Astrocyte of the spinal cord (primary cell): ENCODE data around the gene SPDYE4.

Experiments
- DNase-seq: peaks from one replicate; pipeline ENCODE4 v3.0.0; 2011; ENCODE audit warnings: low read depth, low spot score
- H3K4me3 ChIP-seq: 2 replicates; pipeline ENCODE4 v1.5.1; 2011; ENCODE audit warnings: low read depth, mild to moderate bottlenecking, low read length, moderate library complexity
- in situ Hi-C: cut with HindIII; loops from 2 replicates; pipeline ENCODE4 v1.10.0; 2017; ENCODE audit warnings: low sequenced_read_pairs
- TF ChIP-seq, protein P1 (sequence below): IDR thresholded peaks from 2 replicates; pipeline ENCODE4 v1.5.1; 2012; ENCODE audit warnings: low read depth, mild to moderate bottlenecking, low read length, inconsistent platforms

The SPDYE4 gene

DNA sequence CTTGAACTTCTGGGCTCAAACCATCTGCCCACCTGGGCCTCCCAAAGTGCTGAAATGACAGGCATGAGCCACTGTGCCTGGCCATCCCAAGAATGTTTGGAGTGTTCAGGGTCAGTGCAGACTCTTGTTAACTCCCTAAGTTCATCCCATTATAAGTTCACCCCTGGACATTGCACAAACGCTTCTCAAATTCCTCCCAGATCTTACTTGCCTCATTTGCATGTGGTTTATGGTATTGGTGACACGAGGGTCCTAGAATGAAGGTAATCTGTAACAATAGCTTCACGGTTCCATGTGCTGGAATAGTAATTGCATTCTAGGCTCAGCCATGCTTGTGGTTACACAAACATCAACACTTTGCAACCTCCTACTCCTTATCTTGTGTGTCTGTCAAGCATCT is 8.7 kb downstream of the SPDYE4 start:
- DNase-seq = no peak
- no peak overlapping the region for H3K4me3 ChIP-seq
- TF ChIP-seq, protein P1, sequence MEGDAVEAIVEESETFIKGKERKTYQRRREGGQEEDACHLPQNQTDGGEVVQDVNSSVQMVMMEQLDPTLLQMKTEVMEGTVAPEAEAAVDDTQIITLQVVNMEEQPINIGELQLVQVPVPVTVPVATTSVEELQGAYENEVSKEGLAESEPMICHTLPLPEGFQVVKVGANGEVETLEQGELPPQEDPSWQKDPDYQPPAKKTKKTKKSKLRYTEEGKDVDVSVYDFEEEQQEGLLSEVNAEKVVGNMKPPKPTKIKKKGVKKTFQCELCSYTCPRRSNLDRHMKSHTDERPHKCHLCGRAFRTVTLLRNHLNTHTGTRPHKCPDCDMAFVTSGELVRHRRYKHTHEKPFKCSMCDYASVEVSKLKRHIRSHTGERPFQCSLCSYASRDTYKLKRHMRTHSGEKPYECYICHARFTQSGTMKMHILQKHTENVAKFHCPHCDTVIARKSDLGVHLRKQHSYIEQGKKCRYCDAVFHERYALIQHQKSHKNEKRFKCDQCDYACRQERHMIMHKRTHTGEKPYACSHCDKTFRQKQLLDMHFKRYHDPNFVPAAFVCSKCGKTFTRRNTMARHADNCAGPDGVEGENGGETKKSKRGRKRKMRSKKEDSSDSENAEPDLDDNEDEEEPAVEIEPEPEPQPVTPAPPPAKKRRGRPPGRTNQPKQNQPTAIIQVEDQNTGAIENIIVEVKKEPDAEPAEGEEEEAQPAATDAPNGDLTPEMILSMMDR = no peak
- in situ Hi-C loops = no loop called here

DNA sequence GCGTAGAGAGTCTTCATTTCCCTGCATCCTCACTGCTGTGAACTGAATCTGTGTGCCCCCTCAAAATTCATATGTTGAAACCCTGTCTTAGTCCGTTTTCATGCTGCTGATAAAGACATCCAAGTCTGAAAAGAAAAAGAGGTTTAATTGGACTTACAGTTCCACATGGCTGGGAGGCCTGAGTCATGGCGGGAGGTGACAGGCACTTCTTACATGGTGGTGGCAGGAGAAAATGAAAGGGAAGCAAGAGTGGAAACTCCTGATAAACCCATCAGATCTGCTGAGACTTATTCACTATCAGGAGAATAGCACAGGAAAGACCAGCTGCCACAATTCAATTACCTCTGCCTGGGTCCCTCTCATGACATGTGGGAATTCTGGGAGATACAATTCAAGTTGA is 10.6 kb downstream of the SPDYE4 start:
- TF ChIP-seq, protein P1 = no peak
- H3K4me3 ChIP-seq = no peak overlapping the region
- in situ Hi-C loops = no loop called here
- DNase-seq = no peak

DNA sequence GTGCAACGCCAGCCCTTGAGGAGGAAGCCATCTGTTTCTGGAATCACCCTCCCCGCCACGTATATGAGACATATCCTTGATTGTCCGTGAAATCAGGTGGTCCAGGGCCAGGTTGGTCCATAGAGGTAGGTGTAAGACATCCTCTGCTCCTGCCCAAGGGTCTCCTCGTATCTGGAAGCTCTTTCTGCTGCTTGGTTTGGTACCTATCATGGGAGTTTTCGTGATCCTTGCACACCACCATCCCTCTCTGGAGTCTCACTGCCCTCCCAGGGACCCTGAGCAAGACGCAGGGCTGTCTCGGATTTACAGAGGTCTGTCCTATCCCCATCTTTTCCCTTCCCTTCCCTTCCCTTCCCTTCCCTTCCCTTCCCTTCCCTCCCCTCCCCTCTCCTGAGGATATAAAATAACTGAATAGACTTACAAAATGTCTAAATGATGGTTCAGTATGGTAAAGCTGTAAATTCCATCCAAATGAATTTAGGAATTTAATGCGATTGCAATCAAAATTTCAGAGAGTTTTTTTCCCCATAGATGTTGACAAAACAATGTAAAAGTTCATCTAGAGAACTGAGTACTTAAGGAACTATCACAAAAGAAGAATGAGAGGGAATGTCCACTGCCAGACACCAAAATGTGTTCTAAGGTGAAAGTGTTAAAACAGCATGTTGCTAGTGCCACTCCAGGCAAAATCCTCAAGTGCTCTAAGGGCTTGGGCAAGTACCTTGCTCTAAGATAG is 11.7 kb downstream of the SPDYE4 start:
- peak overlapping the region; percentile 45 for H3K4me3 ChIP-seq
- no peak for DNase-seq
- TF ChIP-seq, protein P1 = no peak
- in situ Hi-C loops = no loop called here

DNA sequence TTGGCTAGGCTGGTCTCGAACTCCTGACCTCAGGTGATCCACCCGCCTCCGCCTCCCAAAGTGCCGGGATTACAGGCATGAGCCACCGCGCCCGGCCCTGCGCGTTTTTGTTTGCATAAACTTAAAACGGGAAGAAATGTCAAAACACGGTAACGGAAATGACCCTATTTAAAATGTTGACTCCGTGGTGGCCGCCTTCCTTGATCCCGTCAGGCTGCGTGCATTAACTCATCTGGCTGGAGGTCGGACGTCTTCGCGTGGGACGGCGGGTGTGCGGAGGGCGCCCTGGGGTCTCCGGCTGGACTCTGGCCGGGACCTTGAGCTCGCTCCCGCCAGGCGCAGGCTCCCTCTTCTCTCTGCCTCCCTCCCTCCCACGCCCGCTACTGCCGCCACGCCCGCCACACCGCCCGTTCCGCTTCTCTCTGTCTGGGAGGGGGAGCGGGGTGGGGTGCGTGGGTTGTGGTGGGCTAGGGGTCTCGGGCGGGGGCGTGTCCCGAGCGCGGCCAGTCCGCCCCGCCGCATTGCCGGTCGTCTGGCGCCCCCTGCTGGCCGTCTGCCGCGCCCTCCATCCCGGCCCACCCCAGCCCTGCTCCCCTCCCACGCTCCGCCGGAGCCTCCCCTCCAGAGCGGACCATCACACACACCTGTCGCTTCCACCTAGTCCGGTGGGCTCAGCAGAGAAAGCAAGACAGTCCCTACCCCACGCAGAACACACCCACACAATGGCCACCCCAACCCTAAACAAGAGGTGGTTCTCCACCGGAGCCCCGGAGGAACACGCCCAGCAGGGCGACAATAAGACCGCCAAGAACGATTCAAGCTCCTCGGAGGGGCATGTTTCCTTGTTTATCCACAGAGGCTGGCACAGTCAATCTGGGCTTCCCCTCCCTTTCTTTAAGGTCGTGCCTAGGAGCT is 12.5 kb downstream of the SPDYE4 start:
- H3K4me3 ChIP-seq = peak overlapping the region; percentile 45
- TF ChIP-seq, protein P1 = peak; percentile 69
- DNase-seq = peak; percentile 33
- in situ Hi-C loops = no loop called here

DNA sequence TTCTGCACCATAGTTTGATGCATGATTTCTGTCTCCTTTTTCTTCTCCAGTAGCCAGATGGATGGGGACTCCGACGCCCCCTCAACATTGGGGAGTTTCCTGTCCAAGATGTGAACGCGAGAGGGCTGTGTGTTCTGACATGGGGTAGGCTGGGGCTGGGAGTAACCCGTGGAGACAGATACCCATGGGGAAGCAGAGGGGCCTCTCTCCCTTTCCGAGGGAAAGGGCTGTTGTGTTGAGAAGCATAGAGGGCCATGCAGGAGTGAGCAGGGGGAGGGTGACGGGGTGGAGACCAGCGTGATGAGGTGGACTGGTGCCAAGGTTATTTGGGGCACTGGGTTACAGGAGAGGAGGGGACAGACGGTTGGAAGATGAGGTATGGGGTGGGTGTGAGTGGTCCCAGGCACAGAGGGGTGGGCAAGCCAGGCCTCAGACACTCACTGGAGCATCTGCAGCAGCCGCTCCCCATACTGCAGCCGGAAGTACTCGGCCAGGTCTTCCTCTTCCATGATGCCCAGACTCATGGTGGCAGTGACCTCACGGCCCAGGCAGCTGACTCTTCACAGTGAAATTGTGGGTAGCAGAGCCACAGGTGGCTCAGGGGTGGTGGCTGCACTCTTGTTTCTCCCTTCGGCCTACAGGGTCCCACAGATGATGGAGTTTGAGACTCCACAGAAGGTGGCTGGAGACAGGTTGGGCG is 14.1 kb downstream of the SPDYE4 start:
- no peak for DNase-seq
- TF ChIP-seq, protein P1 = no peak
- in situ Hi-C loops = no loop called here
- H3K4me3 ChIP-seq = no peak overlapping the region

DNA sequence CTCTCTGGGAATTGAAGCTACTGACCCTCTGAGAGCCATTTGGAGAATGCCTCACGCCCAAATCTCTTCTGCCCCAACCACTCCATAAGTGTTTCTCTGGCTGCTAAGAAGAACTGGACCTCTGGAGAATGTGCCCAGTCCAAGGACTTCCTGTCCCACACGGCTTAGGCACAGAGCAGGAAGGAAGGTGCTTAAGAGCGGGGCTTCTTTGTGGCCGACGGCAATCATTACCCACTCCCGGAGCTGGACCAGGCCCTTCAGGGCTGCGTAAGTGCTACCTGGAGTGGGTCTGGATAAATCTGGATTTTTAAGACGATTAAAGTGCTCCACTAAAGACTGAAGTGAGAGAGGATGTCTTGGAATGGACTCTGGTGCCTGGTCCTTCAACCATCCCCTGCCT is 15.5 kb downstream of the SPDYE4 start:
- TF ChIP-seq, protein P1 = no peak
- in situ Hi-C loops = no loop called here
- no peak for DNase-seq
- H3K4me3 ChIP-seq = no peak overlapping the region
